HepG2 (cell line): ENCODE results near the gene EPHA2. TPM values are rescaled to one million over a fixed set of nuclear protein-coding genes. Genes with fewer than 3 reads are reported as not detected.

Source experiments
- ATAC-seq: fragments of 200-7000 bp; cut with Tn5 transposase; 3 replicates; pipeline ENCODE4 v1.9.1; 2020; ENCODE audit warnings: mild to moderate bottlenecking, moderate library complexity
- BruUV-seq: library from RNA; stranded (reverse); fragments of 400-500 nt; replicated peaks from 2 replicates; lab custom pipeline; 2021; lab: Mats Ljungman, UMichigan
- CTCF ChIA-PET: fragments of 300-600 bp; formaldehyde crosslinking; extraction: SDS; loops from one replicate; lab custom pipeline; 2021; ENCODE audit warnings: low total read pairs, inconsistent platforms, low intra/inter-chr PET ratio; lab: Yijun Ruan, JAX
- POLR2A ChIA-PET: fragments of 350-600 bp; sonication (Branson Sonifier 250); formaldehyde crosslinking; loops from one replicate; lab custom pipeline; 2020; ENCODE audit warnings: antibody characterized with exemption, inconsistent platforms; lab: Yijun Ruan, JAX
- DNase-seq: peaks from one replicate; pipeline ENCODE4 v3.0.0-alpha.2; 2015; ENCODE audit warnings: low spot score
- FAIRE-seq: peaks from 3 replicates; lab custom pipeline; 2011; peaks lifted over from hg19 to GRCh38; lab: Jason Lieb, UNC
- H2AFZ ChIP-seq: one replicate; pipeline ENCODE4 v1.6.1; 2011; ENCODE audit warnings: low read length, inconsistent platforms
- H3K27ac ChIP-seq: fragments of 300-600 bp; 3 replicates; pipeline ENCODE4 v1.8.0; 2011; ENCODE audit warnings: mixed run types, mild to moderate bottlenecking, mixed read lengths, low read length, inconsistent platforms; ENCODE audit not compliant: insufficient read depth; ENCODE audit errors: extremely low read length
- H3K27me3 ChIP-seq, 2 experiments: fragments of 200-600 bp in 1 of 2; 2 replicates in 1 of 2; 3 replicates in 1 of 2; pipeline versions ENCODE4 v1.6.0 to v1.8.0; 2011; ENCODE audit warnings: low read length in 2 of 2, mild to moderate bottlenecking in 2 of 2, moderate library complexity in 2 of 2, inconsistent platforms in 1 of 2; ENCODE audit not compliant: insufficient read depth in 2 of 2, control insufficient read depth in 1 of 2
- H3K36me3 ChIP-seq, 2 experiments: fragments of 200-600 bp in 1 of 2; replicated peaks in 1 of 2; 2 replicates in 1 of 2; 3 replicates in 1 of 2; pipeline versions ENCODE4 v1.5.1 to v1.8.0; 2011; ENCODE audit warnings: low read length in 2 of 2, inconsistent platforms in 1 of 2; ENCODE audit not compliant: insufficient read depth in 2 of 2, control insufficient read depth in 1 of 2
- H3K4me1 ChIP-seq: 2 replicates; pipeline ENCODE4 v1.5.1; 2012; ENCODE audit warnings: low read length, inconsistent platforms; ENCODE audit not compliant: insufficient read depth
- H3K4me2 ChIP-seq: 2 replicates; pipeline ENCODE4 v1.6.0; 2011; ENCODE audit warnings: low read depth, low read length, inconsistent platforms
- H3K4me3 ChIP-seq, 3 experiments: fragments of 200-600 bp in 1 of 3; sonication (generic), shearing (Covaris generic) in 1 of 3; replicated peaks in 1 of 3; 2 replicates each; pipeline ENCODE4 v1.5.1; 2011 to 2016; ENCODE audit warnings: low read length in 3 of 3, inconsistent platforms in 2 of 3, low read depth in 2 of 3, mild to moderate bottlenecking in 2 of 3, control low read depth in 1 of 3, mixed read lengths in 1 of 3; ENCODE audit not compliant: insufficient read depth in 1 of 3
- H3K79me2 ChIP-seq: one replicate; pipeline ENCODE4 v1.6.1; 2011; ENCODE audit warnings: low read length, inconsistent platforms; ENCODE audit not compliant: insufficient read depth
- H3K9ac ChIP-seq: 2 replicates; pipeline ENCODE4 v1.6.0; 2011; ENCODE audit warnings: mild to moderate bottlenecking, low read depth, low read length, inconsistent platforms; ENCODE audit not compliant: insufficient read depth
- H3K9me3 ChIP-seq: 2 replicates; pipeline ENCODE4 v1.5.1; 2012; ENCODE audit warnings: mild to moderate bottlenecking, low read length
- H4K20me1 ChIP-seq: 2 replicates; pipeline ENCODE4 v1.6.0; 2011; ENCODE audit warnings: inconsistent platforms, mild to moderate bottlenecking, low read length, moderate library complexity; ENCODE audit not compliant: insufficient read depth
- BHLHE40 ChIP-seq: IDR thresholded peaks from 2 replicates; pipeline ENCODE4 v1.6.1; 2011; ENCODE audit warnings: low read length, improper control_type of control experiment
- CHD2 ChIP-seq: IDR thresholded peaks from 2 replicates; pipeline ENCODE4 v1.6.1; 2011; ENCODE audit warnings: low read depth, low read length, improper control_type of control experiment
- FOXA3 ChIP-seq: IDR thresholded peaks from 2 replicates; pipeline ENCODE4 v1.6.1; 2016; ENCODE audit warnings: missing genetic modification reagents, missing compliant biosample characterization
- FOXP4 ChIP-seq: sonication (generic); formaldehyde crosslinking; IDR thresholded peaks from 2 replicates; pipeline ENCODE4 v1.4.0; 2020; ENCODE audit warnings: missing genetic modification reagents
- GABPA ChIP-seq, 2 experiments: IDR thresholded peaks; 2 replicates each; pipeline ENCODE4 v1.6.1; 2011 to 2016; ENCODE audit warnings: low read depth in 2 of 2, low read length in 1 of 2, missing biosample characterization in 1 of 2, missing genetic modification characterization in 1 of 2
- HBP1 ChIP-seq: IDR thresholded peaks from 2 replicates; pipeline ENCODE4 v1.6.1; 2016; ENCODE audit warnings: low read depth, control low read depth
- KLF12 ChIP-seq: sonication (generic); formaldehyde crosslinking; IDR thresholded peaks from 2 replicates; pipeline ENCODE4 v1.4.0; 2020; ENCODE audit warnings: missing genetic modification reagents, borderline replicate concordance
- PRMT3 ChIP-seq: sonication (generic); formaldehyde crosslinking; IDR thresholded peaks from 2 replicates; pipeline ENCODE4 v1.8.1; 2022; ENCODE audit warnings: low read depth, mild to moderate bottlenecking, moderate library complexity, missing genetic modification reagents, borderline replicate concordance
- SNRNP70 ChIP-seq: fragments of 200-400 bp; formaldehyde crosslinking; IDR thresholded peaks from 2 replicates; pipeline ENCODE4 v1.6.1; 2017; ENCODE audit warnings: mild to moderate bottlenecking, low read depth, low read length, moderate library complexity
- SP140L ChIP-seq: sonication (generic); formaldehyde crosslinking; IDR thresholded peaks from 2 replicates; pipeline ENCODE4 v1.4.0; 2020; ENCODE audit warnings: missing genetic modification reagents, borderline replicate concordance
- SPEN ChIP-seq: sonication (generic); formaldehyde crosslinking; IDR thresholded peaks from 2 replicates; pipeline ENCODE4 v1.5.1; 2020; ENCODE audit warnings: low read depth, mild to moderate bottlenecking, missing genetic modification reagents
- TSC22D2 ChIP-seq: sonication (generic); formaldehyde crosslinking; IDR thresholded peaks from 2 replicates; pipeline ENCODE4 v1.5.1; 2020; ENCODE audit warnings: missing genetic modification reagents, mild to moderate bottlenecking, borderline replicate concordance
- ZNF138 ChIP-seq: sonication (generic); formaldehyde crosslinking; IDR thresholded peaks from 2 replicates; pipeline ENCODE4 v1.5.0; 2020; ENCODE audit warnings: mild to moderate bottlenecking, low read depth, missing genetic modification reagents
- ZNF264 ChIP-seq: sonication (generic); formaldehyde crosslinking; IDR thresholded peaks from 2 replicates; pipeline ENCODE4 v1.4.0; 2020; ENCODE audit warnings: missing genetic modification reagents
- ZNF280D ChIP-seq: sonication (generic); formaldehyde crosslinking; IDR thresholded peaks from 2 replicates; pipeline ENCODE4 v1.5.1; 2020; ENCODE audit warnings: mild to moderate bottlenecking, missing genetic modification reagents
- ZNF337 ChIP-seq: sonication (generic); formaldehyde crosslinking; IDR thresholded peaks from 2 replicates; pipeline ENCODE4 v1.5.1; 2020; ENCODE audit warnings: missing genetic modification reagents, low read depth, mild to moderate bottlenecking, borderline replicate concordance
- ZNF619 ChIP-seq: sonication (generic); formaldehyde crosslinking; IDR thresholded peaks from 2 replicates; pipeline ENCODE4 v1.4.0; 2020; ENCODE audit warnings: mild to moderate bottlenecking, missing genetic modification reagents
- ZNF724P ChIP-seq: sonication (generic); formaldehyde crosslinking; IDR thresholded peaks from 2 replicates; pipeline ENCODE4 v1.8.0; 2022; ENCODE audit warnings: missing genetic modification reagents, borderline replicate concordance
- ZNF83 ChIP-seq: sonication (generic); formaldehyde crosslinking; IDR thresholded peaks from 2 replicates; pipeline ENCODE4 v1.4.0; 2020; ENCODE audit warnings: missing genetic modification reagents, mild to moderate bottlenecking, borderline replicate concordance
- WGBS: methylation state at CpG from one replicate; pipeline ENCODE4 v1.1.6; 2017; ENCODE audit warnings: low lambda C conversion rate; 5-methylcytosine and 5-hydroxymethylcytosine counted together
- in situ Hi-C: cut with HindIII; loops from 2 replicates; pipeline ENCODE4 v1.10.0; 2017; ENCODE audit warnings: low pct_unique_long_range_greater_than_20kb; ENCODE audit not compliant: extremely low pct_ligation_motif_present
- intact Hi-C: fragments of 100-400 bp; cut with micrococcal nuclease; formaldehyde crosslinking; loops from one replicate; pipeline ENCODE4 v1.10.0; 2022; ENCODE audit not compliant: unreplicated experiment
- polyA plus RNA-seq, 8 experiments: library from polyadenylated mRNA; depleted of rRNA in 3 of 8; stranded (reverse) in 7 of 8; unstranded in 1 of 8; fragments of >200 nt; fragmentation: Illumina TruSeq in 4 of 8; extraction: Trizol in 4 of 8; gene quantifications; 2 replicates each; pipeline versions ENCODE4 v1.2.1 to v1.2.3, GENCODE V29; 2011 to 2016; ENCODE audit warnings: low read depth in 4 of 8, missing spikeins in 1 of 8, mixed read lengths in 1 of 8; ENCODE audit not compliant: insufficient read depth in 1 of 8
- total RNA-seq, 5 experiments: library from RNA; depleted of rRNA; stranded (reverse); fragments of >200 nt; fragmentation: Illumina TruSeq; extraction: Trizol; gene quantifications; 2 replicates each; pipeline ENCODE4 v1.2.3, GENCODE V29; 2016; ENCODE audit warnings: low read depth in 1 of 5

EPHA2 gene
- total and polyA plus RNA-seq, 2 of the 13 experiments (the other 11 are each of a cell fraction or from before 2014, with no cell fraction given), result 33.6 to 53.6 TPM

- Histone ChIP-seq H3K4me1 (no peaks in the 10 kb centered on the region; the same call in 1 of the 2 replicates), H3K9me3 (no peaks in the 10 kb centered on the region), H3K36me3 (no peaks in the 10 kb centered on the region), H4K20me1 (no peaks in the 10 kb centered on the region), H3K4me3 (no peak overlapping the region), H2AFZ (no peak overlapping the region), H3K27me3 (no peaks in the 10 kb centered on the region), H3K4me2 (no peak overlapping the region), H3K9ac (no peak overlapping the region), H3K27ac (no peak overlapping the region), H3K79me2 (no peaks in the 10 kb centered on the region)
- 66% methylated on average over 4 of the region's 4 CpGs for WGBS
- intact Hi-C loops, result no loop called here
- in situ Hi-C loops, result no loop called here
- ATAC-seq, result no peak
- POLR2A ChIA-PET, result no interaction called here
- no peak for DNase-seq
- no TSS peak for BruUV-seq
- TF ChIP-seq ZNF138 (CRISPR knock-in tag) (no peak), ZNF280D (no peak), KLF12 (CRISPR knock-in tag) (no peak), PRMT3 (no peak), SNRNP70 (no peak), HBP1 (CRISPR knock-in tag) (no peak), CHD2 (no peak), TSC22D2 (CRISPR knock-in tag) (no peak), ZNF264 (CRISPR knock-in tag) (no peak), SP140L (no peak), SPEN (no peak), GABPA (IDR thresholded peaks at IDR 0.05; ENCODE audit: low read depth, low read length) (no peak), GABPA (CRISPR knock-in tag; IDR thresholded peaks at IDR 0.05; ENCODE audit: low read depth) (no peak), BHLHE40 (no peak), ZNF724P (CRISPR knock-in tag) (no peak), FOXA3 (CRISPR knock-in tag) (no peak), ZNF337 (CRISPR knock-in tag) (no peak), FOXP4 (CRISPR knock-in tag) (no peak), ZNF83 (CRISPR knock-in tag) (no peak), ZNF619 (CRISPR knock-in tag) (no peak)
- FAIRE-seq, result no peak
- CTCF ChIA-PET, result no interaction called here
Measured at GRCh38 chr1:16199700-16200099, 43.8 kb upstream of the EPHA2 start.
